Thoracic aorta (tissue), 2 donors: ENCODE measurements around the gene MYBBP1A. TPM values are rescaled to one million over a fixed set of nuclear protein-coding genes. Genes with fewer than 3 reads are reported as not detected.

Experiments used
- ATAC-seq: fragments of 150-250 bp; one replicate; pipeline ENCODE4 v1.8.0; 2017; ENCODE audit warnings: low read depth; ENCODE audit not compliant: insufficient number of reproducible peaks, low FRiP score
- DNase-seq: peaks from one replicate; pipeline ENCODE4 v3.0.0-alpha.2; 2020; ENCODE audit warnings: low spot score
- H3K27ac ChIP-seq, 2 donors: fragments of 200-600 bp; sonication (generic); 1 replicate in 1 of 2; 2 replicates in 1 of 2; pipeline ENCODE4 v1.5.1; 2016; ENCODE audit warnings: mild to moderate bottlenecking in 2 of 2, moderate library complexity in 2 of 2
- H3K27me3 ChIP-seq: fragments of 200-600 bp; sonication (generic); replicated peaks from 2 replicates; pipeline ENCODE4 v1.6.0; 2016; ENCODE audit warnings: mild to moderate bottlenecking; ENCODE audit not compliant: insufficient read depth
- H3K36me3 ChIP-seq: fragments of 200-600 bp; sonication (generic); one replicate; pipeline ENCODE4 v1.5.1; 2016
- H3K4me1 ChIP-seq, 2 donors: fragments of 200-600 bp; sonication (generic); 1 replicate in 1 of 2; 2 replicates in 1 of 2; pipeline versions ENCODE4 v1.5.1 to v1.6.0; 2016; ENCODE audit warnings: low read depth in 2 of 2, mild to moderate bottlenecking in 1 of 2; ENCODE audit not compliant: control insufficient read depth in 1 of 2
- H3K4me3 ChIP-seq: fragments of 200-600 bp; sonication (generic); 2 replicates; pipeline ENCODE4 v1.5.1; 2016; ENCODE audit warnings: mild to moderate bottlenecking
- H3K9me3 ChIP-seq: fragments of 200-600 bp; sonication (generic); 2 replicates; pipeline ENCODE4 v1.5.1; 2016
- CTCF ChIP-seq: fragments of 200-600 bp; sonication (generic); IDR thresholded peaks from one replicate; pipeline ENCODE4 v1.5.1; 2019; ENCODE audit warnings: antibody characterized with exemption
- total RNA-seq, 2 donors: library from RNA; depleted of rRNA; stranded (reverse); fragments of >200 nt; gene quantifications; one replicate each; pipeline versions ENCODE4 v1.1.0 to v1.2.3, GENCODE V29; 2016

The MYBBP1A gene
- total RNA-seq, 2 donors from 2014 or later, result 47.4 to 92.6 TPM

GRCh38 chr17:4594931-4595684, 39.9 kb upstream of the MYBBP1A start:
- DNase-seq (no peak), ATAC-seq (no peak)
- Histone ChIP-seq H3K4me3 (no peak overlapping the region), H3K27ac (no peak overlapping the region), H3K36me3 (no peaks in the 10 kb centered on the region), H3K27me3 (no peaks in the 10 kb centered on the region), H3K9me3 (no peaks in the 10 kb centered on the region), H3K4me1 (no peaks in the 10 kb centered on the region)
- no peak for TF ChIP-seq CTCF

GRCh38 chr17:4594406-4594805, 39.2 kb upstream of the MYBBP1A start:
- no peak for TF ChIP-seq CTCF
- no peaks in the 10 kb centered on the region for H3K9me3 ChIP-seq
- H3K4me1 ChIP-seq, result no peaks in the 10 kb centered on the region
- no peaks in the 10 kb centered on the region for H3K27me3 ChIP-seq
- no peak overlapping the region for H3K27ac ChIP-seq
- DNase-seq, result no peak
- no peaks in the 10 kb centered on the region for H3K36me3 ChIP-seq
- no peak for ATAC-seq
- H3K4me3 ChIP-seq, result no peak overlapping the region

- no peak for ATAC-seq
- Histone ChIP-seq H3K36me3 (no peaks in the 10 kb centered on the region), H3K4me3 (no peak overlapping the region), H3K27ac (no peak overlapping the region), H3K4me1 (no peaks in the 10 kb centered on the region), H3K9me3 (no peaks in the 10 kb centered on the region), H3K27me3 (no peaks in the 10 kb centered on the region)
- DNase-seq, result no peak
- no peak for TF ChIP-seq CTCF
Measured at GRCh38 chr17:4593021-4593421, 37.8 kb upstream of the MYBBP1A start.

GRCh38 chr17:4592240-4593005, 37.2 kb upstream of the MYBBP1A start:
- Histone ChIP-seq H3K9me3 (no peaks in the 10 kb centered on the region), H3K4me1 (no peaks in the 10 kb centered on the region), H3K36me3 (no peaks in the 10 kb centered on the region), H3K27me3 (no peaks in the 10 kb centered on the region), H3K27ac (no peak overlapping the region), H3K4me3 (no peak overlapping the region)
- ATAC-seq (no peak), DNase-seq (no peak)
- no peak for TF ChIP-seq CTCF

- Histone ChIP-seq H3K36me3 (no peaks in the 10 kb centered on the region), H3K4me3 (no peak overlapping the region), H3K4me1 (no peaks in the 10 kb centered on the region), H3K9me3 (no peaks in the 10 kb centered on the region), H3K27me3 (no peaks in the 10 kb centered on the region), H3K27ac (no peak overlapping the region)
- TF ChIP-seq CTCF, result no peak
- ATAC-seq (no peak), DNase-seq (no peak)
Measured at GRCh38 chr17:4591529-4591928, 36.3 kb upstream of the MYBBP1A start.
